Erythroblast (primary cell): Measurements from ENCODE around the gene PCDHGC3.

Source experiments
- GATA1 ChIP-seq: IDR thresholded peaks from 2 replicates; pipeline ENCODE4 v1.6.1; 2011; ENCODE audit warnings: low read depth, mild to moderate bottlenecking, control low read depth, low read length, moderate library complexity
- POLR2A ChIP-seq: IDR thresholded peaks from 2 replicates; pipeline ENCODE4 v1.6.1; 2011; ENCODE audit warnings: mild to moderate bottlenecking, low read length

DNA sequence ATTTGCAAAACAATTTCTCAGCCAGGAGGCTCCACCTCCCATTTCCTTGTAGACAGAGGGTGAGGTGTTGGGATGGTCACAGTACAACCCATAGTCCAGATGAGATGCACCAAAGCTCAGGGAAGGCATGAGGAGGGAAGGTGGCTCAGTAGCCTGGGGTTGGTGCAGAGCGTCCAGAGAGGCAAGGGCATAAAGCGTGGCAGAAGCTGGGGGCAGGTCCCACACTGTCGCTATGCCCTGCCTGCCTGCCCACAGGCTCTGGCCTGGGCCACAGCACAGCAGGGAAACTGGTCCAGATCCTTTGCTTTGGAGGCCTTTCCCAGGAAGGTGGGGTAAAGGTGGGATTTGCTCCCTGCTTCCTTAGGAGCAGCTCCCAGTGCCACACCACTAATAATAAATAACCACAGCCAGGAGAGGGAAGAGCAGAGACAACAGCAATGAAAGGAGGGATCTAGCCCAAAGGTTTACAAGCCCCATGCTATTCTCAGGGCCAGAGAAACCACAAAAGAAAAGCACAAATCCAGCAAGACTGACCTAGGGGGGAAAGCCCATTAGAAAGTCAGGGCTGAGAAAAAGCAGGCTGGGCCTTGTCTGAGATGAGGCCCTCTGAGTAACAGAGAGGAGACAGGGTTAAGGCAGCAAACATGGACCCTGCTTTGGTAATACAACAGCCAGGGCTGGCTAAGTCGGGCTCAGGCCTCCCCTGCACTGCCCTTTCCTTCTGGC lies 40.3 kb downstream of the PCDHGC3 start:
- TF ChIP-seq POLR2A (no peak), GATA1 (no peak)
